ENCODE results near the gene USP35. TPM values are rescaled to one million over a fixed set of nuclear protein-coding genes. Genes with fewer than 3 reads are reported as not detected.

USP35 gene
- total and polyA plus RNA-seq, 2 donors (not counting 1 experiment from before 2014, with no cell fraction given): 4.8 to 6.0 TPM

DNA sequence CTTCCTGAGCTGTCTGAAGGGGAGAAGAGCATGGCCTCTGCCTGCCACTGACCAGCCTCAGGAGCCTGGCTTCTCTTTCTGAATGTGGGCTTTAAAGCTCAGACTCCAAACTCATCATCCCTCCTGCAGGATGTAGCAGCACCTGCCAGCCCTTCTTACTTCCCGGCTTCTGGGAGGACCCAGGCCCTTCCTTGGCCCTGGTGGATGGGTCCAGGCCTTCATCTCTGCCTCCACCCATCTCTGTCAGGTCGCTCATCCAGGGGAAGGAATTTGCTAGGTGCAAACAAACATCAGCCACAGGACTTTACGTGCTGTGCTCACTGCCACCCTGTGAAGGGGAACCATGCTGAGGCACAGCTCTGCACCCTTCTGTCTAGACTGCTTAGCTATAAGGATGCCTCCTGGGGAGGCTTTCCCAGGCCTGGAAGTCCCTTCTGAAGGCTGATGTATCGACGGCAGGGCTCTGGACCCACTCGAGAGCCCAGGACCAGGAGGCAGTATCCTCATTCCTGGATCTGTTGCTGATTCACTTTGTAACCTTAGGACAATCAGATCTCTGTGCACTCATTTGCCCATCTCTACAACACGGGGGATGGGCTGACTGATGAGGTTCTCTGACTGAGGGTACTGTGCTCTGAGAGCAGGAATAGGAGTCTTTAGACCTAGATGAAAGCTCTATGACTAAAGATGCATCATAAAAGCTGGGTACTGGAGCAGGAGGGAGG lies 30.9 kb downstream of the USP35 start:
- H3K27ac Mint-ChIP-seq: no peak overlapping the region
- no peaks in the 10 kb centered on the region for H3K27me3 ChIP-seq (replicated peaks in 1 of 4; ENCODE audit: control extremely low read depth in 1 of 4, control insufficient read depth in 3 of 4, insufficient read depth in 4 of 4, low read length in 3 of 4)
- ATAC-seq (ENCODE audit: low read depth) (no peak), DNase-seq (no peak)
- peaks cover 22% of the 10 kb centered on the region for H3K4me1 Mint-ChIP-seq
- H3K36me3 ChIP-seq (replicated peaks in 1 of 2; ENCODE audit: control extremely low read depth in 1 of 2, control insufficient read depth in 1 of 2, extremely low read depth in 1 of 2, insufficient read depth in 2 of 2, low read length in 1 of 2): peaks cover 3 to 41% of the 10 kb centered on the region in 2 experiments
- ChIA-PET POLR2A (no interaction called here), CTCF (interaction anchor here (1.1 to 1.9 kb wide), 2 partner anchors 8 to 345 kb away, joined by 3 to 6 read pairs; no protein-coding TSS in a partner anchor)
- no peak for TF ChIP-seq EZH2 (IDR thresholded peaks at IDR 0.05; ENCODE audit: borderline replicate concordance, insufficient read depth, low read depth, low read length, poor library complexity, severe bottlenecking)
- TF ChIP-seq, protein P1, sequence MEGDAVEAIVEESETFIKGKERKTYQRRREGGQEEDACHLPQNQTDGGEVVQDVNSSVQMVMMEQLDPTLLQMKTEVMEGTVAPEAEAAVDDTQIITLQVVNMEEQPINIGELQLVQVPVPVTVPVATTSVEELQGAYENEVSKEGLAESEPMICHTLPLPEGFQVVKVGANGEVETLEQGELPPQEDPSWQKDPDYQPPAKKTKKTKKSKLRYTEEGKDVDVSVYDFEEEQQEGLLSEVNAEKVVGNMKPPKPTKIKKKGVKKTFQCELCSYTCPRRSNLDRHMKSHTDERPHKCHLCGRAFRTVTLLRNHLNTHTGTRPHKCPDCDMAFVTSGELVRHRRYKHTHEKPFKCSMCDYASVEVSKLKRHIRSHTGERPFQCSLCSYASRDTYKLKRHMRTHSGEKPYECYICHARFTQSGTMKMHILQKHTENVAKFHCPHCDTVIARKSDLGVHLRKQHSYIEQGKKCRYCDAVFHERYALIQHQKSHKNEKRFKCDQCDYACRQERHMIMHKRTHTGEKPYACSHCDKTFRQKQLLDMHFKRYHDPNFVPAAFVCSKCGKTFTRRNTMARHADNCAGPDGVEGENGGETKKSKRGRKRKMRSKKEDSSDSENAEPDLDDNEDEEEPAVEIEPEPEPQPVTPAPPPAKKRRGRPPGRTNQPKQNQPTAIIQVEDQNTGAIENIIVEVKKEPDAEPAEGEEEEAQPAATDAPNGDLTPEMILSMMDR (IDR thresholded peaks at IDR 0.05): no peak
- intact Hi-C loops (cut with micrococcal nuclease): no loop called here
- H3K4me1 ChIP-seq (ENCODE audit: control insufficient read depth in 2 of 2, insufficient read depth in 2 of 2, low read length in 2 of 2): peaks cover 20 to 22% of the 10 kb centered on the region in 2 donors
- no peaks in the 10 kb centered on the region for H3K79me2 ChIP-seq (ENCODE audit: control insufficient read depth, insufficient read depth, low read length)
- H4K20me1 ChIP-seq (ENCODE audit: control insufficient read depth, insufficient read depth, low read length, poor library complexity, severe bottlenecking): no peaks in the 10 kb centered on the region
- H2AFZ ChIP-seq (ENCODE audit: insufficient read depth, low read depth, low read length, poor library complexity, severe bottlenecking): no peak overlapping the region
- H3K9ac ChIP-seq (ENCODE audit: low read length): no peak overlapping the region
- no peaks in the 10 kb centered on the region for H3K9me3 ChIP-seq (ENCODE audit: control extremely low read depth in 1 of 3, control insufficient read depth in 2 of 3, insufficient read depth in 1 of 3, low read length in 2 of 3)
- H3K4me3 ChIP-seq (ENCODE audit: control extremely low read depth in 1 of 5, extremely low read depth in 1 of 5, insufficient read depth in 1 of 5, low read depth in 2 of 5, low read length in 4 of 5): no peak overlapping the region
- no peaks in the 10 kb centered on the region for H3K9me3 Mint-ChIP-seq (ENCODE audit: insufficient read depth)
- H3K27ac ChIP-seq (ENCODE audit: low read length in 2 of 2): no peak overlapping the region
- no peak overlapping the region for H3K4me2 ChIP-seq (replicated peaks; ENCODE audit: low read depth, low read length, poor library complexity, severe bottlenecking)
- whole genome bisulfite sequencing (ENCODE audit: insufficient coverage): 100% methylated on average over 6 of the region's 7 CpGs
- no peak overlapping the region for H3K4me3 Mint-ChIP-seq
- no peaks in the 10 kb centered on the region for H3K27me3 Mint-ChIP-seq
